Liver (tissue), 9 donors: ENCODE measurements around the gene PDC. TPM values are rescaled to one million over a fixed set of nuclear protein-coding genes. Genes with fewer than 3 reads are reported as not detected.

ENCODE experiments used
- DNase-seq: peaks from one replicate; pipeline ENCODE4 v3.0.0-alpha.2; 2017; ENCODE audit warnings: low spot score
- H3K27ac ChIP-seq, 2 donors: one replicate each; pipeline ENCODE4 v1.7.0; 2013; ENCODE audit warnings: inconsistent platforms in 2 of 2, low read length in 2 of 2, control low read depth in 1 of 2, low read depth in 1 of 2, mild to moderate bottlenecking in 1 of 2
- H3K27me3 ChIP-seq, 4 donors: one replicate each; pipeline versions ENCODE4 v1.6.1 to v1.7.0; 2013; ENCODE audit warnings: low read length in 3 of 4, inconsistent platforms in 1 of 4, mild to moderate bottlenecking in 1 of 4, moderate library complexity in 1 of 4; ENCODE audit not compliant: control insufficient read depth in 4 of 4, insufficient read depth in 4 of 4
- H3K36me3 ChIP-seq, 4 donors: one replicate each; pipeline versions ENCODE4 v1.6.1 to v1.7.0; 2013; ENCODE audit warnings: low read length in 3 of 4, mild to moderate bottlenecking in 3 of 4, low read depth in 1 of 4, moderate library complexity in 1 of 4; ENCODE audit not compliant: control insufficient read depth in 4 of 4, insufficient read depth in 3 of 4
- H3K4me1 ChIP-seq, 4 donors: one replicate each; pipeline versions ENCODE4 v1.6.1 to v1.7.0; 2013; ENCODE audit warnings: low read length in 3 of 4, mild to moderate bottlenecking in 3 of 4, moderate library complexity in 1 of 4; ENCODE audit not compliant: control insufficient read depth in 4 of 4, insufficient read depth in 4 of 4
- H3K4me3 ChIP-seq, 3 donors: one replicate each; pipeline versions ENCODE4 v1.6.1 to v1.7.0; 2013; ENCODE audit warnings: low read length in 3 of 3, control low read depth in 1 of 3, low read depth in 1 of 3, mild to moderate bottlenecking in 1 of 3
- H3K9ac ChIP-seq, 2 donors: one replicate each; pipeline ENCODE4 v1.7.0; 2013; ENCODE audit warnings: low read length in 2 of 2, mild to moderate bottlenecking in 2 of 2, moderate library complexity in 2 of 2, control low read depth in 1 of 2, low read depth in 1 of 2
- H3K9me3 ChIP-seq, 4 donors: one replicate each; pipeline versions ENCODE4 v1.6.1 to v1.7.0; 2013; ENCODE audit warnings: low read length in 3 of 4; ENCODE audit not compliant: control insufficient read depth in 4 of 4
- ATF3 ChIP-seq: IDR thresholded peaks from 2 replicates; pipeline ENCODE4 v1.6.1; 2016; ENCODE audit warnings: antibody characterized with exemption
- EGR1 ChIP-seq, 2 donors: IDR thresholded peaks; 2 replicates each; pipeline ENCODE4 v1.6.1; 2016 to 2018; ENCODE audit warnings: antibody characterized with exemption in 2 of 2, low read depth in 2 of 2
- FOXA1 ChIP-seq: IDR thresholded peaks from 2 replicates; pipeline ENCODE4 v1.6.1; 2016; ENCODE audit warnings: antibody characterized with exemption
- FOXA2 ChIP-seq: IDR thresholded peaks from 2 replicates; pipeline ENCODE4 v1.6.1; 2016; ENCODE audit warnings: antibody characterized with exemption
- GABPA ChIP-seq, 2 donors: IDR thresholded peaks in 1 of 2; conservative IDR thresholded peaks in 1 of 2; 2 replicates each; pipeline ENCODE4 v1.6.1; 2016; ENCODE audit warnings: antibody characterized with exemption in 2 of 2, mild to moderate bottlenecking in 1 of 2, moderate library complexity in 1 of 2
- HNF4A ChIP-seq, 2 donors: conservative IDR thresholded peaks; 2 replicates each; pipeline ENCODE4 v1.6.1; 2016; ENCODE audit warnings: antibody characterized with exemption in 2 of 2, mild to moderate bottlenecking in 2 of 2
- HNF4G ChIP-seq: IDR thresholded peaks from 2 replicates; pipeline ENCODE4 v1.6.1; 2016; ENCODE audit warnings: antibody characterized with exemption
- JUND ChIP-seq, 2 donors: IDR thresholded peaks; 2 replicates each; pipeline ENCODE4 v1.6.1; 2016; ENCODE audit warnings: antibody characterized with exemption in 2 of 2
- MAX ChIP-seq: IDR thresholded peaks from 2 replicates; pipeline ENCODE4 v1.6.1; 2016; ENCODE audit warnings: antibody characterized with exemption
- NR2F2 ChIP-seq: IDR thresholded peaks from 2 replicates; pipeline ENCODE4 v1.6.1; 2016; ENCODE audit warnings: antibody characterized with exemption
- RAD21 ChIP-seq, 2 donors: IDR thresholded peaks; 2 replicates each; pipeline ENCODE4 v1.6.1; 2016; ENCODE audit warnings: antibody characterized with exemption in 2 of 2, mild to moderate bottlenecking in 2 of 2
- RXRA ChIP-seq, 2 donors: IDR thresholded peaks; 2 replicates each; pipeline ENCODE4 v1.6.1; 2017 to 2018; ENCODE audit warnings: antibody characterized with exemption in 2 of 2, mild to moderate bottlenecking in 1 of 2
- SP1 ChIP-seq: IDR thresholded peaks from 2 replicates; pipeline ENCODE4 v1.6.1; 2018; ENCODE audit warnings: antibody characterized with exemption, mild to moderate bottlenecking
- TAF1 ChIP-seq: conservative IDR thresholded peaks from 2 replicates; pipeline ENCODE4 v1.6.1; 2016; ENCODE audit warnings: antibody characterized with exemption, mild to moderate bottlenecking
- YY1 ChIP-seq: IDR thresholded peaks from 2 replicates; pipeline ENCODE4 v1.6.1; 2016; ENCODE audit warnings: antibody characterized with exemption, mild to moderate bottlenecking
- WGBS: extraction: QIAGEN DNeasy Blood & Tissue Kit; methylation state at CpG from one replicate; pipeline ENCODE4 v1.1.7; 2013; 5-methylcytosine and 5-hydroxymethylcytosine counted together
- polyA plus RNA-seq, 2 donors: library from polyadenylated mRNA; stranded (reverse) in 1 of 2; unstranded in 1 of 2; fragments of 200-250 nt in 1 of 2; fragments of >200 nt in 1 of 2; fragmentation: Nextera tagmentation in 1 of 2; extraction: Ambion mirVana in 1 of 2; gene quantifications; one replicate each; pipeline versions ENCODE4 v1.2.1 to v1.2.3, GENCODE V29; 2013 to 2015
- total RNA-seq, 2 donors: library from RNA; depleted of rRNA; stranded (reverse); fragments of >200 nt; gene quantifications; one replicate each; pipeline ENCODE4 v1.2.3, GENCODE V29; 2014
- TF ChIP-seq, protein P1 (sequence below): fragments of 150-350 bp; IDR thresholded peaks from 2 replicates; pipeline ENCODE4 v1.5.1; 2017; ENCODE audit warnings: improper control_type of control experiment, low read depth, low read length; ENCODE audit not compliant: missing input control
- TF ChIP-seq, protein P2 (sequence below): IDR thresholded peaks from 2 replicates; pipeline ENCODE4 v1.6.1; 2016; ENCODE audit warnings: antibody characterized with exemption, mild to moderate bottlenecking
- TF ChIP-seq, protein P3 (sequence below): IDR thresholded peaks from 2 replicates; pipeline ENCODE4 v1.6.1; 2016; ENCODE audit warnings: antibody characterized with exemption
- donor health status: healthy.
- donor health status: healthy.
- donor health status: healthy.
- donor health status: healthy.
- donor health status: healthy.

PDC gene
- total and polyA plus RNA-seq, 4 donors: 0.22 TPM; not detected in 3

DNA sequence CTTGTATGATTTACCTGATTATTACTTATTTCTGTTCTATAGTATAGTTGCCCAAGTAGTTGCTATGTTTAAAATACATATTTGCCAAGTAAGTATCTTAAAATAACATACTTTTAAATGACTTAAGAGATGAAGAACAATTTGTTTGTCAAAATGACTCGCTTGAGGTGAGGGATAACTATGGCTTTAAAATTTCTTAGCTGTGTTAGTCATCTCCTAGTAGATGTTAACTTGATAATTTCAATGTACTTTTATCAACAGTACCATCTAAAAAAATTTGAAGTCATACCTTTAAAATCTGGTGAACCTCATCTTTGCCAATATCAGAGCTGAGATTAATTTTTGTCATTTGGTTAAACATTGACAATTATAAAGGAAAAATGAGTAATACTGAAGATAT lies 47.6 kb downstream of the PDC start:
- Histone ChIP-seq H3K27me3 (no peaks in the 10 kb centered on the region), H3K9me3 (no peaks in the 10 kb centered on the region), H3K4me3 (no peak overlapping the region), H3K36me3 (peaks cover 0 to 23% (median 10%) of the 10 kb centered on the region in 4 donors), H3K4me1 (no peaks in the 10 kb centered on the region), H3K9ac (no peak overlapping the region), H3K27ac (no peak overlapping the region)
- 98% methylated on average over 1 of the region's 1 CpG for WGBS
- no peak for DNase-seq
- TF ChIP-seq HNF4G (no peak), NR2F2 (no peak), RXRA (IDR thresholded peaks at IDR 0.05) (no peak), FOXA1 (no peak), MAX (no peak), EGR1 (IDR thresholded peaks at IDR 0.05; ENCODE audit: low read depth in 2 of 2) (no peak), RAD21 (IDR thresholded peaks at IDR 0.05) (no peak), SP1 (no peak), GABPA (IDR thresholded peaks at IDR 0.05 in 1 of 2, conservative IDR thresholded peaks at IDR 0.05 in 1 of 2) (no peak), FOXA2 (no peak), JUND (IDR thresholded peaks at IDR 0.05) (no peak), YY1 (no peak), TAF1 (no peak), ATF3 (no peak), HNF4A (conservative IDR thresholded peaks at IDR 0.05) (no peak)
- TF ChIP-seq, protein P1, sequence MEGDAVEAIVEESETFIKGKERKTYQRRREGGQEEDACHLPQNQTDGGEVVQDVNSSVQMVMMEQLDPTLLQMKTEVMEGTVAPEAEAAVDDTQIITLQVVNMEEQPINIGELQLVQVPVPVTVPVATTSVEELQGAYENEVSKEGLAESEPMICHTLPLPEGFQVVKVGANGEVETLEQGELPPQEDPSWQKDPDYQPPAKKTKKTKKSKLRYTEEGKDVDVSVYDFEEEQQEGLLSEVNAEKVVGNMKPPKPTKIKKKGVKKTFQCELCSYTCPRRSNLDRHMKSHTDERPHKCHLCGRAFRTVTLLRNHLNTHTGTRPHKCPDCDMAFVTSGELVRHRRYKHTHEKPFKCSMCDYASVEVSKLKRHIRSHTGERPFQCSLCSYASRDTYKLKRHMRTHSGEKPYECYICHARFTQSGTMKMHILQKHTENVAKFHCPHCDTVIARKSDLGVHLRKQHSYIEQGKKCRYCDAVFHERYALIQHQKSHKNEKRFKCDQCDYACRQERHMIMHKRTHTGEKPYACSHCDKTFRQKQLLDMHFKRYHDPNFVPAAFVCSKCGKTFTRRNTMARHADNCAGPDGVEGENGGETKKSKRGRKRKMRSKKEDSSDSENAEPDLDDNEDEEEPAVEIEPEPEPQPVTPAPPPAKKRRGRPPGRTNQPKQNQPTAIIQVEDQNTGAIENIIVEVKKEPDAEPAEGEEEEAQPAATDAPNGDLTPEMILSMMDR: no peak
- TF ChIP-seq, protein P2, sequence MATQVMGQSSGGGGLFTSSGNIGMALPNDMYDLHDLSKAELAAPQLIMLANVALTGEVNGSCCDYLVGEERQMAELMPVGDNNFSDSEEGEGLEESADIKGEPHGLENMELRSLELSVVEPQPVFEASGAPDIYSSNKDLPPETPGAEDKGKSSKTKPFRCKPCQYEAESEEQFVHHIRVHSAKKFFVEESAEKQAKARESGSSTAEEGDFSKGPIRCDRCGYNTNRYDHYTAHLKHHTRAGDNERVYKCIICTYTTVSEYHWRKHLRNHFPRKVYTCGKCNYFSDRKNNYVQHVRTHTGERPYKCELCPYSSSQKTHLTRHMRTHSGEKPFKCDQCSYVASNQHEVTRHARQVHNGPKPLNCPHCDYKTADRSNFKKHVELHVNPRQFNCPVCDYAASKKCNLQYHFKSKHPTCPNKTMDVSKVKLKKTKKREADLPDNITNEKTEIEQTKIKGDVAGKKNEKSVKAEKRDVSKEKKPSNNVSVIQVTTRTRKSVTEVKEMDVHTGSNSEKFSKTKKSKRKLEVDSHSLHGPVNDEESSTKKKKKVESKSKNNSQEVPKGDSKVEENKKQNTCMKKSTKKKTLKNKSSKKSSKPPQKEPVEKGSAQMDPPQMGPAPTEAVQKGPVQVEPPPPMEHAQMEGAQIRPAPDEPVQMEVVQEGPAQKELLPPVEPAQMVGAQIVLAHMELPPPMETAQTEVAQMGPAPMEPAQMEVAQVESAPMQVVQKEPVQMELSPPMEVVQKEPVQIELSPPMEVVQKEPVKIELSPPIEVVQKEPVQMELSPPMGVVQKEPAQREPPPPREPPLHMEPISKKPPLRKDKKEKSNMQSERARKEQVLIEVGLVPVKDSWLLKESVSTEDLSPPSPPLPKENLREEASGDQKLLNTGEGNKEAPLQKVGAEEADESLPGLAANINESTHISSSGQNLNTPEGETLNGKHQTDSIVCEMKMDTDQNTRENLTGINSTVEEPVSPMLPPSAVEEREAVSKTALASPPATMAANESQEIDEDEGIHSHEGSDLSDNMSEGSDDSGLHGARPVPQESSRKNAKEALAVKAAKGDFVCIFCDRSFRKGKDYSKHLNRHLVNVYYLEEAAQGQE: no peak
- TF ChIP-seq, protein P3, sequence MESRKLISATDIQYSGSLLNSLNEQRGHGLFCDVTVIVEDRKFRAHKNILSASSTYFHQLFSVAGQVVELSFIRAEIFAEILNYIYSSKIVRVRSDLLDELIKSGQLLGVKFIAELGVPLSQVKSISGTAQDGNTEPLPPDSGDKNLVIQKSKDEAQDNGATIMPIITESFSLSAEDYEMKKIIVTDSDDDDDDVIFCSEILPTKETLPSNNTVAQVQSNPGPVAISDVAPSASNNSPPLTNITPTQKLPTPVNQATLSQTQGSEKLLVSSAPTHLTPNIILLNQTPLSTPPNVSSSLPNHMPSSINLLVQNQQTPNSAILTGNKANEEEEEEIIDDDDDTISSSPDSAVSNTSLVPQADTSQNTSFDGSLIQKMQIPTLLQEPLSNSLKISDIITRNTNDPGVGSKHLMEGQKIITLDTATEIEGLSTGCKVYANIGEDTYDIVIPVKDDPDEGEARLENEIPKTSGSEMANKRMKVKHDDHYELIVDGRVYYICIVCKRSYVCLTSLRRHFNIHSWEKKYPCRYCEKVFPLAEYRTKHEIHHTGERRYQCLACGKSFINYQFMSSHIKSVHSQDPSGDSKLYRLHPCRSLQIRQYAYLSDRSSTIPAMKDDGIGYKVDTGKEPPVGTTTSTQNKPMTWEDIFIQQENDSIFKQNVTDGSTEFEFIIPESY: no peak
